Measurements from ENCODE around the gene IGFL2.
"Not testable (repeated sequence)": the region's sequence is repeated elsewhere in the genome, so short reads cannot be mapped to it uniquely, and the experiment has no call there.

IGFL2 gene

DNA sequence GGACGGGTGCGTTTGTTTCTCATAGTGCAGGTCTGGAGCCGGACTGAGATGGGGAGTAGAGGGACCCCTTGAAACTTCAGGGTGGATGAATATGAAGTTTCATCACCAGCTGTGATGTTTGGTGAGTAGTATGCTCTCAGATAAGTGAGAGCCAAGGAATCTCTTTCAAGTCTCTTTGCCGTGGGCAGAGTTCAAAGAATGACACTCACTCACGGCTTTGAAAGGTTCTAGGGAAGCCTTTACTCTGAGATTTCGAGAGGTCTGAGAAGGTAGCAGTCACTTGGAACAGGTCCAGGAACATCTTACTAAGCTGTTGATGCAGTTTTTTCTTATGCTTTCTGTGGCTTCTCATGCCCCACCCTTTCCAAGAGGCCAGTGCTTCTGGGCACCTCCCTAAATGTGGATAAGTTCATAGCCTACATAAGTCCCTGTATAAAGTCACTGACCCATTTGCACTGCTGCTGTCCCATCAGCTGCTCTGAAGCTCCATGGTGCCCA, at the start of gene IGFL2:
IGFL2 (plus strand) TSS at position 448 of the 498 bp plus-strand sequence; CDS start at position 489, 41 bp downstream.
- Histone ChIP-seq H3K4me3 (no peak within 1 kb of the TSS), H3K9me3 (ENCODE audit: low read depth, low read length) (no peaks in the 10 kb centered on the region), H3K27ac (no peak within 1 kb of the TSS), H3K9ac (ENCODE audit: insufficient read length) (no peak within 1 kb of the TSS), H3K36me3 (ENCODE audit: insufficient read depth, low read length) (no peaks in the 10 kb centered on the region)
- TF ChIP-seq FOXP2 (optimal IDR thresholded peaks at IDR 0.05; ENCODE audit: control extremely low read depth, extremely low read length, insufficient read depth) (no peak), EZH2 (IDR thresholded peaks at IDR 0.05) (no peak), POLR2AphosphoS5 (IDR thresholded peaks at IDR 0.05; ENCODE audit: borderline replicate concordance, low read depth, low read length) (no peak)
- no peak for DNase-seq (ENCODE audit: low read depth, low spot score)

GRCh38 chr19:46100344-46100743, 47.7 kb upstream of the IGFL2 start:
- TF ChIP-seq FOXP2 (optimal IDR thresholded peaks at IDR 0.05; ENCODE audit: control extremely low read depth, extremely low read length, insufficient read depth) = no peak
- TF ChIP-seq EZH2 (IDR thresholded peaks at IDR 0.05) = no peak
- TF ChIP-seq POLR2AphosphoS5 (IDR thresholded peaks at IDR 0.05; ENCODE audit: borderline replicate concordance, low read depth, low read length) = no peak
- no peaks in the 10 kb centered on the region for H3K9me3 ChIP-seq (ENCODE audit: low read depth, low read length)
- H3K4me3 ChIP-seq = no peak overlapping the region
- H3K9ac ChIP-seq (ENCODE audit: insufficient read length) = no peak overlapping the region
- no peak overlapping the region for H3K27ac ChIP-seq
- no peak for DNase-seq (ENCODE audit: low read depth, low spot score)
- H3K36me3 ChIP-seq (ENCODE audit: insufficient read depth, low read length) = no peaks in the 10 kb centered on the region

GRCh38 chr19:46101293-46101692, 46.7 kb upstream of the IGFL2 start:
- Histone ChIP-seq H3K9me3 (ENCODE audit: low read depth, low read length) (no peaks in the 10 kb centered on the region), H3K4me3 (no peak overlapping the region), H3K9ac (ENCODE audit: insufficient read length) (no peak overlapping the region), H3K27ac (no peak overlapping the region), H3K36me3 (ENCODE audit: insufficient read depth, low read length) (no peaks in the 10 kb centered on the region)
- DNase-seq (ENCODE audit: low read depth, low spot score) = no peak
- TF ChIP-seq POLR2AphosphoS5 (IDR thresholded peaks at IDR 0.05; ENCODE audit: borderline replicate concordance, low read depth, low read length) = no peak
- TF ChIP-seq EZH2 (IDR thresholded peaks at IDR 0.05) = no peak

DNA sequence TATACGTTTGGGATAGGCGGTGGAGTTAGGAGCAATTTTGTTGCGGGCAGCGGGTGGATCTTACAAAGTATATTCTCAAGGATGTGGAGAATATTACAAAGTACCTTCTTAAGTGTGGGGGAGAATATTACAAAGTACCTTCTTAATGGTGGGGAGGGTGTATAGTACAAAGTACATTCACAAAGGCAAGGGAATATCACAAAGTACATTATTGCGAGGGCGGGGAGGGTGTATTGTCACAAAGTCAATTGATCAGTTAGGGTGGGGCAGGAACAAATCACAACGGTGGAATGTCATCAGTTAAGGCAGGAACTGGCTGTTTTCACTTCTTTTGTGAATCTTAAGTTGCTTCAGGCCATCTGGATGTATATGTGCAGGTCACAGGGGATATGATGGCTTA, 45.7 kb upstream of the IGFL2 start:
- not testable (repeated sequence) for H3K9me3 ChIP-seq (ENCODE audit: low read depth, low read length); H3K4me3 ChIP-seq; H3K27ac ChIP-seq; DNase-seq (ENCODE audit: low read depth, low spot score); H3K9ac ChIP-seq (ENCODE audit: insufficient read length); H3K36me3 ChIP-seq (ENCODE audit: insufficient read depth, low read length)

- DNase-seq (ENCODE audit: low read depth, low spot score) = no peak
- Histone ChIP-seq H3K27ac (no peak overlapping the region), H3K9ac (ENCODE audit: insufficient read length) (no peak overlapping the region), H3K9me3 (ENCODE audit: low read depth, low read length) (no peaks in the 10 kb centered on the region), H3K36me3 (ENCODE audit: insufficient read depth, low read length) (no peaks in the 10 kb centered on the region), H3K4me3 (no peak overlapping the region)
- no peak for TF ChIP-seq POLR2AphosphoS5 (IDR thresholded peaks at IDR 0.05; ENCODE audit: borderline replicate concordance, low read depth, low read length)
- TF ChIP-seq EZH2 (IDR thresholded peaks at IDR 0.05) = no peak
- no peak for TF ChIP-seq FOXP2 (optimal IDR thresholded peaks at IDR 0.05; ENCODE audit: control extremely low read depth, extremely low read length, insufficient read depth)
These were observed 40.7 kb upstream of the IGFL2 start for GRCh38 chr19:46107371-46107770.

- DNase-seq (ENCODE audit: low read depth, low spot score) = no peak
- Histone ChIP-seq H3K27ac (no peak overlapping the region), H3K9ac (ENCODE audit: insufficient read length) (no peak overlapping the region), H3K36me3 (ENCODE audit: insufficient read depth, low read length) (no peaks in the 10 kb centered on the region), H3K9me3 (ENCODE audit: low read depth, low read length) (no peaks in the 10 kb centered on the region), H3K4me3 (no peak overlapping the region)
- no peak for TF ChIP-seq FOXP2 (optimal IDR thresholded peaks at IDR 0.05; ENCODE audit: control extremely low read depth, extremely low read length, insufficient read depth)
- TF ChIP-seq POLR2AphosphoS5 (IDR thresholded peaks at IDR 0.05; ENCODE audit: borderline replicate concordance, low read depth, low read length) = no peak
- no peak for TF ChIP-seq EZH2 (IDR thresholded peaks at IDR 0.05)
These were observed 38.2 kb upstream of the IGFL2 start for GRCh38 chr19:46109876-46110275.

- TF ChIP-seq FOXP2 (optimal IDR thresholded peaks at IDR 0.05; ENCODE audit: control extremely low read depth, extremely low read length, insufficient read depth) (no peak), EZH2 (IDR thresholded peaks at IDR 0.05) (no peak), POLR2AphosphoS5 (IDR thresholded peaks at IDR 0.05; ENCODE audit: borderline replicate concordance, low read depth, low read length) (no peak)
- H3K9me3 ChIP-seq (ENCODE audit: low read depth, low read length) = no peaks in the 10 kb centered on the region
- H3K9ac ChIP-seq (ENCODE audit: insufficient read length) = no peak overlapping the region
- no peak overlapping the region for H3K4me3 ChIP-seq
- no peak for DNase-seq (ENCODE audit: low read depth, low spot score)
- no peak overlapping the region for H3K27ac ChIP-seq
- no peaks in the 10 kb centered on the region for H3K36me3 ChIP-seq (ENCODE audit: insufficient read depth, low read length)
These were observed 36.7 kb upstream of the IGFL2 start for GRCh38 chr19:46111376-46111775.

DNA sequence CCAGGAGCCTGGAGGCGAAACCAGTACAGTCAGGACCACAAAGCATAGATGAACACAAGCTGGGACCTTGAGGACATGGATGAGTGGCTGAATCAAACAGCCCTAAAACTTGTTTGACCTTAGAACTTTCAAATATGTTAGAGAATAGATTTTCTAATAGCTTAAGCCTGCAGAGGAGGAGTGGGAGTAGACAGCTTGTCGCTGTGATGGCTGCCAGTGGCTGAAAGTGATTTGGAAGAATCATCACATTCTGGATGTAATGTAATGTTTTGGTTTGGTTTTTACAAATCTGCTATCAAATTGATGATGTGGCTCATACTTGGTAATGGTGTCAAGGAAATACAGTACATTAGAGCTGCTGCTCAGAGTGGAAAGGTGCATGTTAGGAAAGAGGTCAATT, 35.5 kb upstream of the IGFL2 start:
- Histone ChIP-seq H3K4me3 (no peak overlapping the region), H3K9ac (ENCODE audit: insufficient read length) (no peak overlapping the region), H3K27ac (no peak overlapping the region), H3K9me3 (ENCODE audit: low read depth, low read length) (no peaks in the 10 kb centered on the region), H3K36me3 (ENCODE audit: insufficient read depth, low read length) (no peaks in the 10 kb centered on the region)
- TF ChIP-seq EZH2 (IDR thresholded peaks at IDR 0.05) (no peak), FOXP2 (optimal IDR thresholded peaks at IDR 0.05; ENCODE audit: control extremely low read depth, extremely low read length, insufficient read depth) (no peak)
- no peak for DNase-seq (ENCODE audit: low read depth, low spot score)

DNA sequence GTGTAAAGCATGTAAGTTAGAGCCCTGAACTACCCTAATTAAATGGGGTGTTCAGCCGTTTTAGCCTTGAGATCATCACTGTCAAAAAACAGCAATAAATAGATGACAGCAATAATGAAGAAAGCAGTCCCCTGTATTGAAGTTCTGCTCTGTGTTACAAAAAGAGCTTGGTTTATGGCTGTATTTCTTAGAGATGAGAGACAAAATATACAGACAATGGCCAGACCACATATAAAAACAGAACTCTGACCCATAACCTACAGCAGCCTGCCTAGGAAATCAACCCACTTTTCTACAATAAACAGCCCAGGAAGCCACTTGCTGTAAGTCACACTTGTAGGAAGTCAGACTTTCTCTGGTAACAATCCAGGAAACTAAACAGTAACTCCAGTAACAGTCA, 34.3 kb upstream of the IGFL2 start:
- H3K9me3 ChIP-seq (ENCODE audit: low read depth, low read length) = no peaks in the 10 kb centered on the region
- no peak overlapping the region for H3K4me3 ChIP-seq
- TF ChIP-seq POLR2AphosphoS5 (IDR thresholded peaks at IDR 0.05; ENCODE audit: borderline replicate concordance, low read depth, low read length) (no peak), EZH2 (IDR thresholded peaks at IDR 0.05) (no peak), FOXP2 (optimal IDR thresholded peaks at IDR 0.05; ENCODE audit: control extremely low read depth, extremely low read length, insufficient read depth) (no peak)
- H3K36me3 ChIP-seq (ENCODE audit: insufficient read depth, low read length) = no peaks in the 10 kb centered on the region
- no peak for DNase-seq (ENCODE audit: low read depth, low spot score)
- no peak overlapping the region for H3K9ac ChIP-seq (ENCODE audit: insufficient read length)
- no peak overlapping the region for H3K27ac ChIP-seq

Measured in SK-N-MC (cell line).